Neural progenitor cell (in vitro differentiated cells): Measurements from ENCODE around the gene RAPGEF5.

Experiments used
- CTCF ChIP-seq: fragments of 200-600 bp; sonication (generic); IDR thresholded peaks from 2 replicates; pipeline ENCODE4 v1.5.1; 2017; ENCODE audit warnings: antibody characterized with exemption, mild to moderate bottlenecking
- EZH2 ChIP-seq: fragments of 200-600 bp; sonication (generic); IDR thresholded peaks from 2 replicates; pipeline ENCODE4 v1.6.1; 2017; ENCODE audit warnings: antibody characterized with exemption, mild to moderate bottlenecking, moderate library complexity

- TF ChIP-seq EZH2 (no peak), CTCF (no peak)
Measured at GRCh38 chr7:22117222-22117621, 239.7 kb downstream of the RAPGEF5 start.
